NCI-H524 (cell line): ENCODE results near the gene ATP11B.
"Not testable (repeated sequence)": the region's sequence is repeated elsewhere in the genome, so short reads cannot be mapped to it uniquely, and the experiment has no call there.

Experiments
- DNase-seq, 2 experiments: peaks; one replicate each; lab custom pipeline; 2025; lab: John Stamatoyannopoulos, UW

ATP11B gene

DNA sequence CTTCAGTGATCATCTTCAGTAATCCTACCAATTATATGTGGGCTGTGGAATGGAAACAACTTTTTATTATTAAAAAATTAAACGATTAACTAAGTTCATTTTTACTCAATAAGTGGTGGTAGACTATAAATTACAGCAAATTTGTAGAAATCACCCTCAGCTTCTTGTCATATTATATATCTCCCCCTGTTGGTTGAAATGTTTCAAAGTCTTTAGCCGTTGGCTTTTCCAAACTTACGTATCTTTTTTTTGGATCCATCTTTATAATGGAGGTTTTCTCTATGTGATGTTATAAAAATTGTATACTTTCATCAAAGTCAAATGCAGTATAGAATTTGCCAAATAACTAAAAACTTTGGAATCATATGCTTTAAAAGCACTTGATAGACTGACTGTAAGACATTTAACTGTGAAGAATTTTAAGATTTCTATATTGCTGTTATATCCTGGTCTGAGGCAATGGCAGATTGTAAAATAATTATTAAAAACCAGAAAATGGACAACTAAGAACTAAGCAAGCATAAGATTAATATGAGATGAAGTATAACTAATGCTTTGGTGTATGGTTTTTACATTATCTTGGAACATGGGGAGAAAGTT is 44.7 kb downstream of the ATP11B start:
- peak in 1 of 2 experiments; percentile 33 for DNase-seq

DNA sequence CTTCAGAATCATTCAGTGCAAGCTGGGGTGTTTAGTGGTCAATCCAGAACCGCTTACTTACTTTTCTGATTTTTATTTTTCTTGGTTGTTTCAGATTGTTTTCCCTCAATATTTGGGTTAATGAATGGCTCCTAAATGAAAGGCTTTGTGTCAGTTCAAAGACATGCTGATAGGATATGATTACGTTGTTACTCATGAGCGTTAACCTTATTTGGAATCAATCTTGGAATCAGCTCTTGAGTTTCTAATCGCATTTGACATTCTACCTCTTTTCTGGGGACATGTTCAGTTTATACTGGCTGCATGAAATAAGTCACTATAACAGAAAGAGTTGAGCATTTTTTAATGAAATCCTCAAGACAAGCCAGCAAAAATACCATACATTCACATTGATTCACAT is 50.2 kb downstream of the ATP11B start:
- DNase-seq: no peak

GRCh38 chr3:182848906-182849305 is 55.6 kb downstream of the ATP11B start:
- DNase-seq: peak in 1 of 2 experiments; percentile 40

DNA sequence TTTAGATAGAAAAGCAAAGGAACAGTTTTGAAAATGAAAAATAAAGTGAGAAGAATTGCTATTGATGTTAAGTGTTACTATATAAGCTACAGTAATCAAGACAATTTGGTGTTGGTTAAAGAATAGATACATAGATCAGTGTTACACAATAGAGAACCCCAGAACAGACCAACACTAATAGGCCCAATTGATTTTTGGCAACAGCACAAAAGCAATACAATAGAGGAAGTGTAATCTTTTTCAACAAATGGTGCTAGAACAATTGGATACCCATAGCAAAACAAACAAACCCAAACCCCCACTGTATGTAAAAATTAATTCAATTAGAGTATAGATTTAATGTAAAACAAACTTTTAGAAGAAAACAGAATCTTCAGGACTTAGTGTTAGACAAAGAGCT is 61.8 kb downstream of the ATP11B start:
- DNase-seq: no peak

- no peak for DNase-seq
Measured at GRCh38 chr3:182861348-182861747, 68.0 kb downstream of the ATP11B start.

DNA sequence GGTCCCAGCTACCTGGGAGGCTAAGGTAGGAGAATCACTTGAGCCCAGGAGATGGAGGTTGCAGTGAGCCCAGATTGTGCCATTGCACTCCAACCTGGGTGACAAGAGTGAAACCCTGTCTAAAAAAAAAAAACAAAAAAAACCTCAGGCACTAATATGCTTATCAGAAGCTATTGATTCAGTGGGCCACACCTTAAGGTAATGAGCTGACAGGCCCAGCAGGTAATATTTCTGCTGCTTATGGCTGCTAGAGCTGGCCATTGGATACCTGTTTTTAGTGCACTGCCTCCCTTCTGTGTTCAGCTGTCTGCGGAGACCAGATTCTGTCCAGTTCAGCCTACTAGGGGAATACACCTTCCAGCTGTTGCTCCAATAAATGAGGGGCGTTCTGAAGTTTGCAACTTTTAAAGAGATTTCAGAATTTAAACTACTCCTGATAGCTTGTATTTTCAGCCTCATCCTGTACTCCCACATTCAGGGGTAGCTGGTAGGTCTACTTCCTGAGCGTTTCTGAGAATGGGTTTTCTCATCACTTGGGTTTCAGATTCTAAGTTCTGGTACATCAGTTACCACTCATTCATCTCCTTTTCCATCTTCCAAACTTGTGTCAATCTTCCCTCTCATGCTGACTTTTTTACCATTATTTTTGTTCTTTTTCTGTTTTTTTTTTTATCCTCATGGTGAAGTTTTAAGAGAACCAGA is 69.0 kb downstream of the ATP11B start:
- no peak for DNase-seq

- DNase-seq: no peak
Measured at GRCh38 chr3:182869059-182869458, 75.8 kb downstream of the ATP11B start.

DNA sequence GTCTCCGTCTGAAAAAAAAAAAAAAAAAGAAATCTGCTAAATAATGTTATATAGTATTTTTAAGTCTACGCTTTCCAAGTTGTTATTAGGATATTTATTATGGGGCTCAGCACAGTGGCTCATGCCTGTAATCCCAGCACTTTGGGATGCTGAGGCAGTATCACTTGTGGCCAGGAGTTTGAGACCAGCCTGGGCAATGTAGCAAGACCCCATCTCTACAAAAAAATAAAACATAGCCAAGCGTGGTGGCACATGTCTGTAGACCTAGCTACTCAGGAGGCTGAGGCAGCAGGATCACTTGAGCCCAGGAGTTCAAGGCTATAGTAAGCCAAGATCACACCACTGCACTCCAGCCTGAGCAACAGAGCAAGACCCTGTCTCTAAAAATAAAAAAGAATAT is 77.6 kb downstream of the ATP11B start:
- DNase-seq: not testable (repeated sequence)

- no peak for DNase-seq
Measured at GRCh38 chr3:182879031-182879611, 85.8 kb downstream of the ATP11B start.

GRCh38 chr3:182886497-182886896 is 93.2 kb downstream of the ATP11B start:
- no peak for DNase-seq

GRCh38 chr3:182889948-182890629 is 96.8 kb downstream of the ATP11B start:
- DNase-seq: no peak

GRCh38 chr3:182891364-182891763 is 98.1 kb downstream of the ATP11B start:
- DNase-seq: no peak

DNA sequence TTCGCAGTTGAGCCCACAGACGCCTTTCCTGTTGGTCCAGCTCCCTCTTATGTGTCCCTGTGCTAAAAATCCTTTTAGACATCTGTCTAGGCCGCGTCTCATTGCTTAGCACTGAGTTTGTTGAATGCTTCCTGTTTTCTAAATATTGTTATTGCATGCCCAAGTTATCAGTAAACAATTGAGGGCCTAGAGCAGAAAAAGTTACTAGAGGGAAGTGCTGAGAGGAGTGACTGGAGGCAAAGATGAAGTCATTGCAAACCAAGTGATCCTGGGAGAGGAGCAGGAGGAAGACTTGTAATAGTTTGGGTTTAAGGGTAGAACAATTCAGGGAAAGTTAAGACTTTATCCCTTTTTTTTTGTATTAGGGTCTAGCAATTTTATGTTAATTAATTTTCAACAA is 98.9 kb downstream of the ATP11B start:
- DNase-seq: no peak

- DNase-seq: no peak
Measured at GRCh38 chr3:182895513-182896112, 102.3 kb downstream of the ATP11B start.

DNA sequence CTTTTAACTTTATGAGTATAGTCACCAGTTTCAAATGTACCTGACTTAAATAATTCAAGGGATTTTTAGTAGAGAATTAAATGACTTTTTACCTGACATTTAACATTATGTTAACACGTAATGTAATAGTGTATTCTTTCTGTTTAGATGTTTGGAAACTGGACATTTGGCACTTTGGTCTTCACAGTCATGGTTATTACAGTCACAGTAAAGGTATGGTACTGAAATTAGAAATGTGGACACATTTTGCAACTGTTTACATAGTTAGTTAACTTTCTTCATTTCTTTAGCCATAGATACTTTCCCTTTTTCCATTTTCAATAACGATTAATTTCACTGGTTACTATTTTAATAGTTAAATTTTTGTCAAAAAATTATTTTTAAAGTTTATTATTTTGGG is 103.2 kb downstream of the ATP11B start:
- DNase-seq: no peak

- DNase-seq: no peak
Measured at GRCh38 chr3:182902236-182902635, 108.9 kb downstream of the ATP11B start.

DNA sequence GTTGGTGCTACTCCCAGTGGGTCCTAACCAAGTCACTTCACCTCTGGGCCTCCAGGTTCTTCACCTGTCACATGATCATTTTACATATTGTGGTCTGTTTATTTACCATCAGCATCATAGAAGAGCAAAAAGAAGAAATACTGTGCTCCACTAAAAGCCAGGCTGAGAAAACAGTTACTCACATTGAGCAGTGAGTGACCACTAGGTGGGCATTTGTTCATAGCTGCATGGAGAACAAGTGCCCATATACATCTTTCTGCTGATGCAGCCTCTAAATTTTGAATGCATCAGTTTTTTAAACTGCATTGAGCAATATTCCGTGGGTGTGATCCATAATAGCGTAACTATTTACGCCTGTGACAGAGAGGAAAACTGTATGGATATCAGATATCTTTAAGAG is 110.9 kb downstream of the ATP11B start:
- DNase-seq: no peak

DNA sequence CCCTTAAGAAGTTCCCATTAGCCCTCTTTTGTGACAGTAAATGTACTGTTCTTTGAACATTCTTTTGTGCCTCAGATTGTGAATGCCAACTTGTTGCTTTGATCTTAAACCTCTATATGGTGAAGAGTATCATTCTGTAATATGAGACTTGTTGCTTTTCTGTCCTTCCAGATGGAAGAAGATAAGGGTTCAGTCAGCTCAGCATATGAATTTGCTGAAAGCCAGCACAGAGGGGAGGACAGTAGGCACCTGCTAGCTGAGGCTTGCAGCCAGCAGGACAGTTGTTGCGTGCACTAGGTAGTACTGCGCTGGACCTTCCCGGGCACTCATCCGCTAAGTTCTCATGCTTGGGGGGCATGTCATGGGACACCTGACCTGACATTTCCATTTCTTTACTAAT is 112.3 kb downstream of the ATP11B start:
- DNase-seq: no peak

- DNase-seq: no peak
Measured at GRCh38 chr3:182906036-182906435, 112.7 kb downstream of the ATP11B start.

GRCh38 chr3:182908471-182908870 is 115.2 kb downstream of the ATP11B start:
- DNase-seq: no peak

GRCh38 chr3:182909318-182910040 is 116.2 kb downstream of the ATP11B start:
- DNase-seq: peak in 1 of 2 experiments; percentile 7
